Measurements from ENCODE around the gene WWOX.

Gene WWOX

DNA sequence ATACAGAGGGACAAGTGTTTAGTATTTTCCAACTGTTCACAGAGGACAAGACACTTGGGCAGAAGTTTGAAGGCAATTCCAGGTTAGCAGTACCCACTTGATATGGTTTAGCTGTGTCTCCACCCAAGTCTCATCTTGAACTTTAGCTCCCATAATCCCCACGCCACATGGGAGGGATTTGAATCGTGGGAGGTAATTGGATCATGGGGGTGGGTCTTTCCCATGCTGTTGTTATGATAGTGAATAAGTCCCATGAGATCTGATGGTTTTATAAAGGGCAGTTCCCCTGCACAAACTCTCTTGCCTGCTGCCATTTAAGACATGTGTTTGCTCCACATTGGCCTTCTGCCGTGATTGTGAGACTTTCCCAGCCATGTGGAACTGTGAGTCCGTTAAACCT, 832.2 kb downstream of the WWOX start:
- intact Hi-C loops (cut with DNase I): no loop called here

GRCh38 chr16:78932355-78932943, 833.0 kb downstream of the WWOX start:
- intact Hi-C loops (cut with DNase I): no loop called here
- DNase-seq: no peak

More for the DNA sequence above, 832.2 kb downstream of the WWOX start:
- DNase-seq: no peak

DNA sequence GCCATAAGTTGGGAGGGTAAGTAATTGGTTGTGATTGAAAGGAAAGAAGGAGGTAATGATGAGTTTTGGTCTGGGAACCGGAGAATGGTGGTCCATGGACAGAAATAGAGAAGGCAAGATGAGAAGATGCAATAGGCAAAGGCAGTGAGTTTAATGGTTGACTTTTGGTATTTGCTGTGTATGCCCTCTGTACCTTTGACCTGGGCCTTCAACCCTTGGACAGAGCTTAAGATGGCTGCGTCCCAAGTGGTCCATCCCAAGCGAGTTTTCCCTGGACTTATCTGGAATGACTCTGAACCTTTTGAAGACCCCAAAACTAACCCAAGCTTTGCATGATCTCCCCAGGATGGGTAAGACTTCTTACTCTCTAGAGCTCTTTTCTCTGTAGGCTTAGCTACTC, 836.6 kb downstream of the WWOX start:
- DNase-seq: no peak
- intact Hi-C loops (cut with DNase I): no loop called here

- DNase-seq: no peak
- intact Hi-C loops (cut with DNase I): no loop called here
Measured at GRCh38 chr16:78939597-78939996, 840.1 kb downstream of the WWOX start.

GRCh38 chr16:78942625-78943245, 843.3 kb downstream of the WWOX start:
- DNase-seq: no peak
- intact Hi-C loops (cut with DNase I): no loop called here

DNA sequence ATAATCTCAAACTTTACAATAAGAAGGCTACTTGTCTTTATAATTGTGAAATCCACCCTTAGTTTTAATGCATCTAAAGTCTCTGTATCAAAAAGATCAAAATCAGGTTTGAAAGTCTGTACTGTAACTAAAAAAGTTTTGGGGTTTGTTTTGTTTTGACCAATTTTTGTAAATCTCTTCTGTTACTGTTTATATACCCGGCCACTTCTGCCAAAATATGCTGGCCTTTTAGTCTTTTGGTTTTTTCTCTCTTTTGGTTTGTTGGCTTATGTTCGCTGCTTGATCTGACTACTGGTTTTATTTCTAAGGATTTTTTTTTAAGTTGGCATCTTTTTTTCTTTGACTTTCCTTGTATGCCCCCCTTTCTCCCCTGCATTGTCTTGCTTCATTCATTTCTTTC, 845.9 kb downstream of the WWOX start:
- intact Hi-C loops (cut with DNase I): no loop called here
- DNase-seq: no peak

GRCh38 chr16:78946556-78946955, 847.1 kb downstream of the WWOX start:
- DNase-seq: no peak
- intact Hi-C loops (cut with DNase I): no loop called here

DNA sequence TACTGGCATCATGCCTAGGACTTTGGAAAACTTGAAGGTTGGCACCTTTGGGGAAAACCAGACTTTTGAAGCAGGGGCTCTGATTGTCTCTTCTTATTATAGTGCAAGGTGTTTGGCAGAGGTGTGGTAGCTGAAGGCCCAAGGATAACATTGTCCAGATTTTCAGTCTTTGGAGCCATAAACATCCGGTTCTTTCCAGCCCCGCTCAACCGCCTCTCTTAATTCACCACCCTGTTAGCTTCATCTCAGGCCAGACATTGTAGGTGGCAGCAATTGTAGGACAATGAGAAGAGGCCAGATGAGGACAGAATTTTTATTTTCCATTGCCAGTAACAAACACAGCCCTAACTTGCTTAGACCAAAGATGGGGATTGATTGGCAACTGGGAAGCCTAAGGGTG, 851.3 kb downstream of the WWOX start:
- DNase-seq: no peak
- intact Hi-C loops (cut with DNase I): no loop called here

DNA sequence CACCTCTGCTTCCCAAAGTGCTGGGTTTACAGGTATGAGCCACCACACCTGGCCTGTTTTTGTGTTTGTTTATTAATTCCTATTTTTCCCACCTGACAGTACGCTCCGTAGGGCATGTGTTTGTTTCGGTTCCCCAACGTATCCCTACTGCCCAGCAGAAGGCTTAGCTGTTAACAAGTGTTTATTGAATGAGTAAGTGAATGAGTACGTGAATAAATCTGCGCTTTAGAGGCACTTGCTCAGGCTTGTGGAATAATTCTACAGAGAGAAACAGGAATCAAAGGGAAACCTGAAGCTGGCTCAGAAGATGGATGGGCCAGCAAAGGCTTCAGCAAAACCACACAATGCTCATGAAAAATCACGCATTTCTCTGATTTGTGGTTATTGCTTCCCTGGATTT, 853.2 kb downstream of the WWOX start:
- DNase-seq: no peak
- intact Hi-C loops (cut with DNase I): no loop called here

- DNase-seq: no peak
- intact Hi-C loops (cut with DNase I): no loop called here
Measured at GRCh38 chr16:78953526-78953925, 854.1 kb downstream of the WWOX start.

DNA sequence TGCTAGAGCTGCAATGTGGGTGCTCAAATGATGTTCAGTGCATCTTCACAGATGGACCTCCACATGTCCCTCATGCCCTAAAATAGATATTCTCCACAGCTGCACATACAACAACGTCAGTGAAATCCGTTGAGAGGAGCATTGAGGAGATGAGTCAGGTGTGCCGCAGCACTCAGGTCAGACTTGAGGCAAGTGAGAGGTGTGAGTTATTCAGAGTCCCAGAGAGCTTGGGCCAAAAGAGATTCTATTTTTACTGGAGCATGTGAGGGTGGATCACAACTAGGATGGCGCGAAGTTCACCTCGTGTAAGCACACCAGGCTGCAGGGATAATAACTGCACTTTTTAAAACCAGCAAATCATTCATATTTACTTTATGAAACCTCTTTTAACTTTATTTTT, 855.8 kb downstream of the WWOX start:
- intact Hi-C loops (cut with DNase I): no loop called here
- no peak for DNase-seq

DNA sequence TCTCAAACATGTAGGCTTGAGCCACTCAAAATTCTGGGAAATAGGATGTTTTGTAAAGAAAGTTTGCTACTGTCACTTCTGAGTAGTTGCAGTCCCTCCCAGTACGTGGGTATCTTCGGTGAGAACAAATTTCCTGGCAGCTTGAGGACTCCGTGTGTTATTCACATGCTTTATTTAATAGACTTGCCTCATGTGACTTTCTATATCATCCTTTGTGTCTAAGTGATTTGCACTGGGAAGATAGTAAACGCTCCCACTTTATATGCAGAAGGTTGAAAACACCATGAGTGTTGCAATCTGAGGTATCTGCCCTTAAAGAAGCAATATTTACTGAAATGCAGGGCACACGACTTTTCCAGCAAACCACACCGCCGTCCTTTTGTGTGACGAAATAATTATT, 857.4 kb downstream of the WWOX start:
- intact Hi-C loops (cut with DNase I): no loop called here
- no peak for DNase-seq

DNA sequence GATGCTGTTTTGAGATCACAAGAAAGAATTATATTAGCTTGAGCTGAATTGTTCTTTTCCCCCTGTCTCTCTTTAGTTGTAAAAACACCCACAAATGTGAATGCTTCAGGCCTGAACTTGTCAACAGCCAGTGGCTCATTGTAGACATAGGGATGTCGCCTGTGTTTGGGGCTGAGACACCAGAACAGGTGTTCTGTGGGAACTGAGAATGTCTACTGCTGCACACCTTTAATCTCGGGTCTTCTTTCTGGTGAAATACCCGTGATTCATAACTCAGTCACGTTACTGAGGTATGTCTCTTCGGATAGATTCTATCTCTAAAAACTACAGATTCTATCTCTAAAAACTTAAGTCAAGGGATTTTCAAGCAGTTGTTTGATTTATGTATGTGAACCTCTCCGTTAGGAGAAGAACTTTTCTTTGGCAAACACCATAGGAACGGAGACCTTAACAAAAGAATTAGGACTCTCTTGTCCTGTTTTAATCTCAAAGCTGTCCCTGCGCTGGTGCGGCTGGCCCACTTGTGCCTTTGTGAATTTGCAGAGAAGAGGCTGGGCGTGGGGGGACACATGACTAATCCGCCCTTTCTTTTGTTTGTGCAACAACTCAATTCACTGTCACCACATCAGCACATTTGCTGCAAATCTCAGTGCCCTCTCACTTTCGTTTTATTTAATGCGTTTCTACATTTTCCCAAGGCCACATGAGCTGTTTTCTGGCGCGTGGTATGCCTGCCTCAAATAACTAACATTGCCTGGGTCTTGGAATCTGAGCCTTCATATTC, 858.1 kb downstream of the WWOX start:
- intact Hi-C loops (cut with DNase I): no loop called here
- peak in 2 of 10 donors; percentile 25 to 82 for DNase-seq

GRCh38 chr16:78961464-78961863, 862.0 kb downstream of the WWOX start:
- intact Hi-C loops (cut with DNase I): no loop called here
- no peak for DNase-seq

GRCh38 chr16:78962457-78962929, 863.0 kb downstream of the WWOX start:
- intact Hi-C loops (cut with DNase I): no loop called here
- no peak for DNase-seq

- DNase-seq: no peak
- intact Hi-C loops (cut with DNase I): no loop called here
Measured at GRCh38 chr16:78967948-78968347, 868.5 kb downstream of the WWOX start.

- intact Hi-C loops (cut with DNase I): no loop called here
- DNase-seq: no peak
Measured at GRCh38 chr16:78969721-78970120, 870.3 kb downstream of the WWOX start.

GRCh38 chr16:78970650-78971049, 871.2 kb downstream of the WWOX start:
- DNase-seq: no peak
- intact Hi-C loops (cut with DNase I): no loop called here

DNA sequence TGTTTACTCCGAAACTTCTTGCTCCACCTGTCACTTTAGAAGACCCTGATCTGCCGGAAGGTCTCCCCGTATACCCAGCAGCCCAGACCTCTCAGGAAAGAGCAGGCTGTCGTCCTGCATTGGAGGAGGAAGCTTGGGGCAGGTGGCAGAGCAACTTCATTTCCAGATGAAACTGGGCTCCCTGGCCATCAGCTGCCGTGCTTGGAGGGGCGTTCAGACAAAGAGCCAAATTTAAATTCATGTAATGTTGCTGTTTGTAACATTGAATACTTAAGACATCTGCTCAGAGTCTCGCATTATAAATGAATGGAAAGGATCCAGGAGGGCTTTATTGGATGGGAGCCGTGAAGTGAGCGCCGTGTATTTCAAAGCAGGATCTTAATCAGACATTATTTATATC, 872.6 kb downstream of the WWOX start:
- DNase-seq: no peak
- intact Hi-C loops (cut with DNase I): no loop called here

DNA sequence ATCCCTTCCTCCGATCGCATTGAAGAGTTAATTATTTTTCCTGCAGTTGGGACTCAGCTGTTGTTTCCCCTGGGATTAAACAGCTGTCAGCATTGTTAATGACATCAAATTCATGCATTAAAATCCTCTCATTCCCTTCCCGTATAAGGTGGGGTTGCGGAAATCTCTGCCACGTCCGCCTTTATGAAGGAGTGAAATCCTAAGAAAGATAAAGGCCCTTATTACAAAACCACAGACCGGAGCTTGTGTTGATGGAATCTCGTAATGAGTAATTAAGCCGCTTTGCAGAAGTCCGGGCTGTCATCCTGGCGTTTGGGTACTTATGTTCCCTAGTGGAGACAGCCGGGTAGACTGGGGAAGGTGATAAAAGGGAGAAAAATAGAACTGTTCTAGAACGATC, 873.5 kb downstream of the WWOX start:
- DNase-seq: no peak
- intact Hi-C loops (cut with DNase I): no loop called here

DNA sequence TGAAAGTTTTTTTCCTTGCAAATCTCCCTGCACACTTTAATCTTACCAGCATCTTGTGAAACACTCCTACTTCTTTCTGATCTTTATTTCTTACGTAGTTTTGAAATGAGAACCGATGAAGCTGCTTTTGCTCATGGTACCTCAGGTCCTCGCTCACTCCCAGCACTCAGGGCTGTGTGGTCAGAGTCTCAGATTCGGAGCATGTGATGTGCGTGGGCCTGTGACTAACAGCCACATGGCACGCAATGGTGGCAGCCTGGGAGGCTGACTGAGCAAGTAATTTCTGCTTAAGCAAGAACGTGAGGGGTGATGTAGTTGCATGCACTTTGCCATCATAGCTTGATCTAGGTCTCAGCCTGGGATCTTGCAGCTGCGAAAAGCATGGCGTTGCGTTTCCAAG, 876.8 kb downstream of the WWOX start:
- intact Hi-C loops (cut with DNase I): no loop called here
- no peak for DNase-seq

GRCh38 chr16:78980825-78981224, 881.4 kb downstream of the WWOX start:
- intact Hi-C loops (cut with DNase I): no loop called here
- no peak for DNase-seq

All from posterior cingulate gyrus (tissue), 11 donors.